AG04450 (cell line): ENCODE data around the gene OSBPL10. TPM values are rescaled to one million over a fixed set of nuclear protein-coding genes. Genes with fewer than 3 reads are reported as not detected.

Experiments
- CTCF ChIA-PET: fragments of 300-600, 350-600 bp; formaldehyde crosslinking; extraction: SDS; loops from one replicate; lab custom pipeline; 2022; ENCODE audit warnings: antibody characterized with exemption, inconsistent platforms; lab: Charles Lee
- POLR2A ChIA-PET: fragments of 350-600 bp; formaldehyde crosslinking; extraction: SDS; loops from one replicate; lab custom pipeline; 2021; ENCODE audit warnings: antibody characterized with exemption, inconsistent platforms; lab: Yijun Ruan, JAX
- DNase-seq: peaks from one replicate; pipeline ENCODE4 v3.0.0-alpha.2; 2011; ENCODE audit warnings: low read depth, low spot score
- H3K27ac ChIP-seq: one replicate; pipeline ENCODE4 v1.5.1; 2012; ENCODE audit warnings: low read depth, low read length, control low read depth
- H3K27me3 ChIP-seq: one replicate; pipeline ENCODE4 v1.6.0; 2012; ENCODE audit warnings: low read length; ENCODE audit not compliant: control insufficient read depth, insufficient read depth
- H3K4me3 ChIP-seq: 2 replicates; pipeline ENCODE4 v1.5.1; 2011; ENCODE audit warnings: mild to moderate bottlenecking, low read depth, low read length, control low read depth
- H3K9me3 ChIP-seq: 2 replicates; pipeline ENCODE4 v1.5.1; 2012; ENCODE audit warnings: low read length; ENCODE audit not compliant: control insufficient read depth, insufficient read depth
- CTCF ChIP-seq: IDR thresholded peaks from 2 replicates; pipeline ENCODE4 v1.5.1; 2011; ENCODE audit warnings: low read depth, low read length, control low read depth, inconsistent platforms
- polyA plus RNA-seq: library from polyadenylated mRNA; depleted of rRNA; stranded (reverse); fragments of >200 nt; gene quantifications from 2 replicates; pipeline ENCODE4 v1.2.3, GENCODE V29; 2011

OSBPL10 gene
- polyA plus RNA-seq, 1 experiment, result 13.2 TPM

GRCh38 chr3:31978553-31978952, 2.5 kb downstream of the OSBPL10 start:
- ChIA-PET POLR2A (no interaction called here), CTCF (no interaction called here)
- Histone ChIP-seq H3K9me3 (no peaks in the 10 kb centered on the region; the same call in 1 of the 2 replicates), H3K4me3 (no peak overlapping the region), H3K27me3 (no peaks in the 10 kb centered on the region), H3K27ac (no peak overlapping the region)
- no peak for DNase-seq
- TF ChIP-seq CTCF, result no peak

- ChIA-PET CTCF (no interaction called here), POLR2A (no interaction called here)
- DNase-seq, result no peak
- Histone ChIP-seq H3K27ac (no peak overlapping the region), H3K27me3 (no peaks in the 10 kb centered on the region), H3K4me3 (no peak overlapping the region), H3K9me3 (no peaks in the 10 kb centered on the region; the same call in 1 of the 2 replicates)
- TF ChIP-seq CTCF, result no peak
Measured at GRCh38 chr3:31977736-31978135, 3.3 kb downstream of the OSBPL10 start.

GRCh38 chr3:31976302-31976701, 4.8 kb downstream of the OSBPL10 start:
- H3K27ac ChIP-seq, result no peak overlapping the region
- ChIA-PET POLR2A (no interaction called here), CTCF (interaction anchor here (1.1 to 1.2 kb wide), 2 partner anchors 43 to 168 kb away, joined by 3 read pairs; no protein-coding TSS in a partner anchor)
- H3K27me3 ChIP-seq, result no peaks in the 10 kb centered on the region
- TF ChIP-seq CTCF, result no peak
- no peak for DNase-seq
- H3K4me3 ChIP-seq, result no peak overlapping the region
- no peaks in the 10 kb centered on the region; the same call in 1 of the 2 replicates for H3K9me3 ChIP-seq

GRCh38 chr3:31974964-31975363, 6.1 kb downstream of the OSBPL10 start:
- Histone ChIP-seq H3K4me3 (no peak overlapping the region), H3K27me3 (no peaks in the 10 kb centered on the region), H3K9me3 (no peaks in the 10 kb centered on the region), H3K27ac (no peak overlapping the region)
- DNase-seq, result no peak
- CTCF ChIA-PET, result no interaction called here
- POLR2A ChIA-PET, result no interaction called here
- TF ChIP-seq CTCF, result no peak

GRCh38 chr3:31974471-31974870, 6.6 kb downstream of the OSBPL10 start:
- CTCF ChIA-PET, result no interaction called here
- DNase-seq, result peak; percentile 76

More at GRCh38 chr3:31974471-31974870, 6.6 kb downstream of the OSBPL10 start:
- no peak for TF ChIP-seq CTCF
- Histone ChIP-seq H3K27me3 (no peaks in the 10 kb centered on the region), H3K4me3 (no peak overlapping the region), H3K9me3 (no peaks in the 10 kb centered on the region), H3K27ac (no peak overlapping the region)
- POLR2A ChIA-PET, result no interaction called here
